Measurements from ENCODE around the gene C19orf25.
A peak's percentile ranks its signal among the peaks of the same experiment; 100 is the strongest.
"Not testable (repeated sequence)": the region's sequence is repeated elsewhere in the genome, so short reads cannot be mapped to it uniquely, and the experiment has no call there.

Gene C19orf25

GRCh38 chr19:1512671-1513498 lies 33.9 kb upstream of the C19orf25 start, which contains the start of gene ADAMTSL5:
Gene ADAMTSL5, minus strand, starts transcription at chr19:1513019. Its CDS starts 2,076 bp downstream, at chr19:1510943.
- DNase-seq (ENCODE audit: low spot score), result no peak

GRCh38 chr19:1511318-1512317 lies 32.6 kb upstream of the C19orf25 start:
- no peak for DNase-seq (ENCODE audit: low spot score)

DNA sequence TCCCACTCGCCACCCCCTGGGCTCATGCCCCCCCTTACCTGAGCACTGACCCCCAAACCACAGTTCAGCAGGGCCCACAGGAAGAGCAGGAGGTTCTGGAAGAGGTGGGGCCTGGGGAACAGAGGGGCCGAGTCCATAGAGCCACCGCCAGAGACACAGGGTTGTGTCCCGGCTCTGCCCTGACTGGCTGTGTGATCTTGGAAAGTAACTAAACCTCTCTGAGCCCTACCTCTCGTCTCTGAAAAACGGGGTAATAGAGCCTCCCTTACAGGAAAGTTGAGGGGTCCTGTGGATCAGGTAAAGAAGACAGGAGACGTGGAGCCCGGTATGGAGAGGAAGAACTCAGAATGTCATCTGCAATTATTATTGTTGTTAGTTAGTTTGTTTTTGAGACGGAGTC lies 31.8 kb upstream of the C19orf25 start:
- no peak for DNase-seq (ENCODE audit: low spot score)

GRCh38 chr19:1510442-1510806 lies 31.4 kb upstream of the C19orf25 start:
- no peak for DNase-seq (ENCODE audit: low spot score)

DNA sequence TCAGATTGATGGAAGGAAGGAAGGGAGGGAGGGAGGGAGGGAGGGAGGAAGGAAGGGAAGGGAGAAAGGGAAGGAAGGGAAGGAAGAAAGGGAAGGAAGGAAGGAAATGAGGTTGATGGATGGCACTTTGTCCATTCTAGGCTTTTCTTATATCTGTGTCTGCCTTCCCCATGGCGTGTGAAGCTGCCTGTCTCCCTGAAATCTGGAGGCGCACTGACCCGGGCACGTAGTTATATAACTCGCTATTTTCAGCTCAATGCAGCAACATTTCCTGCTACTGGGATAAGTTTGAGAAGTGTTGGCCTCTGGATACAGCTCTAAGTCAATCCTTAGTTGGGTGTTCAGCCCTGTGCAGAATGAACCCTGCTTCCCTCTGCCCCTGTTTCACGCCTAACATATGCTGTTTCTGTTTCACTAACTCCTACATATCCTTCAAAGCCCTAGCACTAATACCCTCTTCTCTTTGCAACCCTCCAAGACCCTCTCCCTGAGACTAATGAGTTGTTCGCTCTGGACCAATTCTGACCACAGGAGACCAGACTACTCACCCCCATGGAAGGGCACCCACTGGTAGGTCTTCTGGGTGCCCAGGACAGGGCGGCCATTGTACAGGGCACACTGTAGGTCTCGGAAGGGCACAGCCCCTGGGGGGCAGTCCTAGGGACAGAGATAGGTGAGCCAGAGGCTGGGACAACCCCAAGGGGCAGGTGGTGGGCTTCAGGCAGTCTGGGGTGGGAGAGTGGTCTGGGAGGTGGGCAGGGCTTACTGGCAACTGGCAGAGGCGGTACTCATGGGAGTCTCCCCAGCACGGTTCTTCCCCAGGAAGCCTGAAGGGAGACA lies 30.8 kb upstream of the C19orf25 start:
- DNase-seq (ENCODE audit: low spot score), result no peak

DNA sequence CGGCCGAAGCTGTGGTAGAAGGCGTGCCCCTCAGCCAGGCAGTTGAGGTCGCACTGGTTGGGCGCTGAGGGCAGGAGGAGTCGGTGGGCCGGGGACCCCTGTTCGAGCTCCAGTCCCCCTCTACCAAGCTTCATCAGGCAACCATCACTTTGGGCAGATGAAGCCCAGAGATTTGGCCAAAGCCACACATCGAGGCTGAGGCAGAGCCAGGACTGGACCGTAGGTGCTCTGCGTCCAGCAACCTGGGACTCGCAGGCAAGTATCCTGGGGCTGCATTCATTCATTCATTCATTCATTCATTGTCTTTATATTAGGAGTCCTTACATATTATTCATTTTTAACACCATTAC lies 29.5 kb upstream of the C19orf25 start:
- DNase-seq (ENCODE audit: low spot score), result no peak

DNA sequence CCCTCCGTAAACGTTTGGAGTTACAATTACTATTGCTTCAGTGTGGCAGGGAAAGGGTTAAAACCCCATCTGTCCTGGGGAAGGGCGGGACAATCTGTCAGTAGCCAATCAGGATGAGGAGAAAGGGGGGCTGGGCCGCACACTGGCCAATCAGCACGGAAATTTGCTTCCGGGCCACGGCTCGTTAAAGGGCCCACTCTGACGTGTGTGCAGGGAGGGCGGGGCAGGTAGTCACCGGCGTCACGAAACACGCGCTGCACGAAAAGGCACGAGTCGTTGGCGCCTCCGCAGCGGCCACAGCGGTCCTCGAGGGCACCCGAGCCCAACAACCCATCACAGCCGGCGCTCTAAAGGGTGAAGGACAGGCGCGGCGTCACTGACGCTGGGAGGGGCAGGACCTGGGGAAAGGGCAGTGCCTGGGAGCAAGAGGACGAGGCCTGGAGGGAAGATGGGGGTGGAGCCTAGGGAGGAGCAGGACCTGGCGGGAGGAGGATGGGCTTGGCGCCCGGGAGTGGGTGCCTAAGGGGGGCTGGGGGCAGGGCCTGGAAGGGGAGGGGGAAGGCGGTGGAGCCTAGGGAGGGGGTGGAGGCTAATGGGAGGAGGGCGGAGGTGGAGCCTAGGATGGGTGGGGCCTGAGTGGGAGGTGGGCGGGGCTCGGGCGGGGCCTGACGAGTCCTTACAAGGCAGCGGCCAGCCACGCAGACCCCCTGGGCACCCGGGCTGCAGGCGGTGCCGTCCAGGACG lies 28.9 kb upstream of the C19orf25 start:
- DNase-seq (ENCODE audit: low spot score), result peak; percentile 98

- DNase-seq (ENCODE audit: low spot score), result no peak
These were observed 28.2 kb upstream of the C19orf25 start for GRCh38 chr19:1507192-1507660.

DNA sequence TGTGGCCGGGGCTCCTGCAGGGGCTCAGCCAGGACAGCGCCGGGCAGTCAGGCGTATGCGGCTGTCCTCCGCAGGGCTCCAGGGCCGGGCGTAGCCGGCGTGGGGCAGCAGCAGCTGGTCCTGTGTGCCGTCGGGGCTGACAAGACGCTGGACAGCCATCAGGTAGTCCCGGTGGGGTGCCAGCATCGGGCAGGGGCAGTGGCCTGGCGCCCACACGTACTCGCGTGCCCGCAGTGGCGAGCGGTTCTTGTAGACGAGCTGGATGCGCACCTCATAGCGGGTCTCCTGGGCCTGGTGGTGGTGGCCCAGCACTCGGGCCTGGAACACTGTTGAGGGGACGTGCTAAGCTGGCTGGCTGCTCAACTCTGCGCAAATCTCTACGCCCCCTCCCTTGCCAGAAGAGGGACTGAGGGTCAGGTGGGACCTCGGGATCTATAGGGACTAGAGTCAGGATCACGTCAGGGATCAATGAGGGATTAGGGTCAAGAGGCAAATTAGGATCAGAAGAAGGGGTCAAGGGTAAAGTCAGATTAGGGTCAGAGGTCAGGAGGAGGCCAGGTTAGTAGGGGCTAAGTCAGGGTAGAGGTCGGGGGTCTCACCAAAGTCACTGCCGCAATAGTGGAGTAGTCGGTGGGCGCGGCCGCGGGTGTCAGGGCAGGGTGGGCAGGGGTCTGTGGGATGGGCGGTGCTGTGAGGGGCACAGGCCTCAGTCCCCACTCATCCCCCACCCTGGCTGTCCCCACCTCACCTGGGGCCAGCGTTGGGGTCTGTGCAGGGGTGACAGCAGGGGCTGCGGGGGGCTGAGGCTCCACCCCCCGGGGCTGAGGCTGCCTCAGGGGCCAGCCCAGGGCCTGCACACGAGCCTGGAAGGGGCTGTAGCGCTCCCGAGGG lies 27.2 kb upstream of the C19orf25 start:
- no peak for DNase-seq (ENCODE audit: low spot score)

DNA sequence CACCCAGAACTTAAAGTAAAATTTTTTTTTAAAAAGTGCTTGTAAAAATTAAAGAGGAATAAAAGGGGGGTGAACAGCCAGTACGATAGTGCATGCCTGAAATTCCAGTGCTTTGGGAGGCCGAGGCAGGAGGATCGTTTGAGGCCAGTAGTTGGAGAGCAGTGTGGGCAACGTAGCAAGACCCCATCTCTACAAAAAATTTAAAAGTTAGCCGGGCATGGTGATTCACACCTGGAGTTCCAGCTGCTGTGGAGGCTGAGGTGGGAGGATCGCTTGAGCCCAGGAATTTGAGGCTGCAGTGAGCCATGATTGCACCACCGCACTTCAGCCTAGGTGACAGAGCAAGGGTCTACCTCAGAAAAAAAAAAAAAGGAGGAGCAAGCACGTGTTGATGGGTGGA lies 26.0 kb upstream of the C19orf25 start:
- no peak for DNase-seq (ENCODE audit: low spot score)

GRCh38 chr19:1503925-1504773 lies 25.1 kb upstream of the C19orf25 start:
- no peak for DNase-seq (ENCODE audit: low spot score)

DNA sequence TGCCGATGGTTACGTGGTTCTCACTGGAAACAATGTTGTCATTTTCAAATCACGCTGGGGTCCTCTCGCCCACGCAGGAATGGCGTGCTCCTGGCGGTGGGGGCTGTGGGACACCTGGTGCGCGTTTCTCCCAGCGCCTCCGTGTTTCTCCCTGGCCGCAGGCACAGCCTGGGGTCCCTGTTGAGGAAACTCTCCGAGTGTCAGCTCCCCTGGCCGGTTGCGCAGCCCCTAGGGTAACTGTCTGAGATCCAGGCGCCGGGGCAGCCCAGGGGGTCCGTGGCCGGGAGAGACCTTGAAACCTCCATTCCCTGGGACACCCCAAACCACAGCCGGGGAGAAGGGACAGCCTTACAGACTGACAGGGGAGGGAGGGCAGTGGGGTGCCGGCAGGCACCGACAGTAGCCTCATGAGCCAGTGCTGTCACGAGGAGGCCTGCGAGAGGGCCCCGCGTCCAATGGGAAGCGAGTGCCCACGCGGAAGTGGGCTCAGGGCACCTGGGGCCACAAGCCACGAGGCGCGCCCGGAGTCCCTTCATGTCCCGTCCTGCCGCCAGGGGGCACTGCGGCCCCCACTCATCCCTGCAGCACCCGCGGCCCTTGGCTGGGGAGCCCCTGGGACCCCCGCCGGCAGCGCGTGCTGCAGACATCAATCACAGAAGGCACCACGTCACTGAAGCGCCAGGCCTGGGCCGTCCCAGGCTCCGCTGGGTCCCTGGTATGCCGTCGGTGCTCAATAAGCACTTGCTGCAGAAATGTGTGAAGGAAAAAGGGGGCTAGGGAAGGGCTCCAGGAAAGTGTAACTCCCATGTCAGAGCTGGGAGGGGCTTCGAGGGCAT lies 24.3 kb upstream of the C19orf25 start:
- DNase-seq (ENCODE audit: low spot score), result no peak

- DNase-seq (ENCODE audit: low spot score), result no peak
These were observed 23.5 kb upstream of the C19orf25 start for GRCh38 chr19:1502433-1503088.

DNA sequence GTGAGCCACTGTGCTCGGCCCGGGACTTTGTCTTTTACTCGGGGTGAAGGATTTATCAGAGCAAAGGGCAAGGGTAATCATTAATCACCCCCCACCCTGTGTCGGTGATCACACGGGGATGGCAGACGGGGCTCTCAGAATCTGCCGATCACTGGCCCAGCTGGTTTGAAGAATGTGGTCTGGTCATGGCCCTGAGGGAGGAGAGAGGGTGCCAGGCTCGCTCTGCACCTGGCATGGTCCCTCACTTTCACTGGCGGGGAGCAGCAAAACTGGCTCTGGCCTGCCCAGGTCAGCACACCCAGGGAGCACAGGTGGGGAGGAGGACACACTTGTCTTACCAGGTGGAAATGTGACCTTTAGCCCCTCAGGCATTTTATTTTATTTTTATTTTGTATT lies 22.2 kb upstream of the C19orf25 start:
- DNase-seq (ENCODE audit: low spot score), result no peak

- not testable (repeated sequence) for DNase-seq (ENCODE audit: low spot score)
These were observed 20.2 kb upstream of the C19orf25 start for GRCh38 chr19:1499231-1499630.

- no peak for DNase-seq (ENCODE audit: low spot score)
These were observed 18.7 kb upstream of the C19orf25 start for GRCh38 chr19:1497578-1498235.
